Naive thymus-derived CD4-positive, alpha-beta T cell (primary cell): ENCODE data around the gene HDAC4. TPM values are rescaled to one million over a fixed set of nuclear protein-coding genes. Genes with fewer than 3 reads are reported as not detected.
A peak's percentile ranks its signal among the peaks of the same experiment; 100 is the strongest.

Source experiments
- ATAC-seq: fragments of 150-1000 bp; cut with Tn5 transposase; 2 replicates; pipeline ENCODE4 v1.10.0; 2021; ENCODE audit warnings: mild to moderate bottlenecking, moderate library complexity
- CTCF ChIA-PET: fragments of 350-600 bp; sonication (Branson Sonifier 250); formaldehyde crosslinking; loops from one replicate; lab custom pipeline; 2021; ENCODE audit warnings: antibody characterized with exemption; lab: Charles Lee
- POLR2A ChIA-PET: fragments of 350-600 bp; sonication (Branson Sonifier 250); formaldehyde crosslinking; loops from one replicate; lab custom pipeline; 2021; ENCODE audit warnings: antibody characterized with exemption, inconsistent platforms; lab: Charles Lee
- DNase-seq, 9 donors: peaks; one replicate each; pipeline versions ENCODE4 v3.0.0 to v3.0.0-alpha.2; 2020 to 2022; ENCODE audit warnings: mixed read lengths in 1 of 9
- H3K27ac ChIP-seq: one replicate; pipeline ENCODE4 v1.7.0; 2013; ENCODE audit warnings: mild to moderate bottlenecking, low read depth, low read length, moderate library complexity
- H3K27me3 ChIP-seq, 2 donors: one replicate each; pipeline ENCODE4 v1.7.0; 2013; ENCODE audit warnings: low read length in 2 of 2, mild to moderate bottlenecking in 2 of 2, moderate library complexity in 2 of 2; ENCODE audit not compliant: control insufficient read depth in 2 of 2, insufficient read depth in 2 of 2
- H3K36me3 ChIP-seq, 3 experiments: 1 replicate in 2 of 3; 2 replicates in 1 of 3; pipeline ENCODE4 v1.7.0; 2013; ENCODE audit warnings: low read length in 3 of 3, mild to moderate bottlenecking in 3 of 3, moderate library complexity in 1 of 3; ENCODE audit not compliant: insufficient read depth in 3 of 3, control insufficient read depth in 2 of 3
- H3K4me1 ChIP-seq, 2 donors: one replicate each; pipeline ENCODE4 v1.7.0; 2013; ENCODE audit warnings: low read length in 2 of 2, mild to moderate bottlenecking in 2 of 2, moderate library complexity in 1 of 2; ENCODE audit not compliant: control insufficient read depth in 2 of 2, insufficient read depth in 2 of 2
- H3K4me3 ChIP-seq: 2 replicates; pipeline ENCODE4 v1.7.0; 2013; ENCODE audit warnings: mild to moderate bottlenecking, low read length
- H3K9me3 ChIP-seq, 3 experiments: 1 replicate in 2 of 3; 2 replicates in 1 of 3; pipeline ENCODE4 v1.7.0; 2013; ENCODE audit warnings: low read length in 3 of 3; ENCODE audit not compliant: control insufficient read depth in 2 of 3
- H3K27ac Mint-ChIP-seq, 9 donors: one replicate each; pipeline ENCODE4 v1.8.0; 2020 to 2022; ENCODE audit warnings: mixed read lengths in 9 of 9, mild to moderate bottlenecking in 8 of 9, moderate library complexity in 5 of 9, inconsistent platforms in 2 of 9
- H3K27me3 Mint-ChIP-seq, 5 donors: one replicate each; pipeline ENCODE4 v1.8.0; 2021 to 2022; ENCODE audit warnings: mixed read lengths in 5 of 5, mild to moderate bottlenecking in 1 of 5
- H3K36me3 Mint-ChIP-seq, 5 donors: one replicate each; pipeline ENCODE4 v1.8.0; 2020 to 2022; ENCODE audit warnings: mixed read lengths in 5 of 5, mild to moderate bottlenecking in 3 of 5, inconsistent platforms in 1 of 5
- H3K4me1 Mint-ChIP-seq, 7 donors: one replicate each; pipeline ENCODE4 v1.8.0; 2020 to 2022; ENCODE audit warnings: mixed read lengths in 7 of 7, mild to moderate bottlenecking in 3 of 7, inconsistent platforms in 1 of 7
- H3K4me3 Mint-ChIP-seq, 10 donors: one replicate each; pipeline ENCODE4 v1.8.0; 2020 to 2022; ENCODE audit warnings: mild to moderate bottlenecking in 10 of 10, mixed read lengths in 10 of 10, moderate library complexity in 6 of 10, inconsistent platforms in 2 of 10
- H3K9me3 Mint-ChIP-seq, 11 donors: one replicate each; pipeline ENCODE4 v1.8.0; 2020 to 2022; ENCODE audit warnings: mixed read lengths in 11 of 11, mild to moderate bottlenecking in 4 of 11, inconsistent platforms in 1 of 11, moderate library complexity in 1 of 11
- intact Hi-C, 2 donors: fragments of 100-400 bp; cut with micrococcal nuclease; formaldehyde crosslinking; loops; one replicate each; pipeline ENCODE4 v1.15.1; 2023
- polyA plus RNA-seq, 2 donors: library from polyadenylated mRNA; unstranded; fragments of 300-500 nt; fragmentation: Illumina TruSeq; gene quantifications; one replicate each; pipeline ENCODE4 v1.2.3, GENCODE V29; 2021
- total RNA-seq, 6 experiments: library from RNA in 5 of 6; stranded (reverse) in 5 of 6; gene quantifications; 1 replicate in 5 of 6; 2 replicates in 1 of 6; pipeline ENCODE4 v1.2.3 and lab custom pipeline; 2021 to 2026

HDAC4 gene
- total and polyA plus RNA-seq, 7 experiments from 2014 or later: 7.4 to 101 (median 55.3) TPM

- no peak overlapping the region for H3K4me3 Mint-ChIP-seq
- Histone ChIP-seq H3K4me3 (no peak overlapping the region), H3K36me3 (peaks cover 0 to 21% (median 0%) of the 10 kb centered on the region in 3 experiments), H3K4me1 (peaks cover 0 to 6% of the 10 kb centered on the region in 2 donors), H3K9me3 (no peaks in the 10 kb centered on the region), H3K27me3 (no peaks in the 10 kb centered on the region), H3K27ac (no peak overlapping the region)
- no peak for ATAC-seq
- CTCF ChIA-PET: no interaction called here
- peaks cover 0 to under 1% (median 0%) of the 10 kb centered on the region in 11 donors for H3K9me3 Mint-ChIP-seq
- H3K27me3 Mint-ChIP-seq: no peaks in the 10 kb centered on the region
- no peak for DNase-seq
- intact Hi-C loops: no loop called here
- peaks cover 6 to 33% (median 18%) of the 10 kb centered on the region in 5 donors for H3K36me3 Mint-ChIP-seq
- POLR2A ChIA-PET: no interaction called here
- no peak overlapping the region for H3K27ac Mint-ChIP-seq
- peaks cover 0 to 11% (median 5%) of the 10 kb centered on the region in 7 donors for H3K4me1 Mint-ChIP-seq
These were observed 52.0 kb downstream of the HDAC4 start for GRCh38 chr2:239348563-239349452.

GRCh38 chr2:239346676-239347075 is 54.1 kb downstream of the HDAC4 start:
- DNase-seq: no peak
- CTCF ChIA-PET: no interaction called here
- H3K9me3 ChIP-seq: no peaks in the 10 kb centered on the region
- H3K27me3 Mint-ChIP-seq: no peaks in the 10 kb centered on the region
- no peak overlapping the region for H3K4me3 Mint-ChIP-seq
- peaks cover 0 to 6% of the 10 kb centered on the region in 2 donors for H3K4me1 ChIP-seq
- no peaks in the 10 kb centered on the region for H3K27me3 ChIP-seq
- ATAC-seq: no peak
- H3K4me1 Mint-ChIP-seq: peaks cover 2 to 9% (median 4%) of the 10 kb centered on the region in 7 donors
- no peak overlapping the region for H3K4me3 ChIP-seq
- H3K9me3 Mint-ChIP-seq: no peaks in the 10 kb centered on the region
- H3K36me3 Mint-ChIP-seq: peaks cover 9 to 32% (median 16%) of the 10 kb centered on the region in 5 donors
- H3K36me3 ChIP-seq: peaks cover 0 to 10% (median 0%) of the 10 kb centered on the region in 3 experiments
- POLR2A ChIA-PET: no interaction called here
- no peak overlapping the region for H3K27ac Mint-ChIP-seq
- intact Hi-C loops: no loop called here
- no peak overlapping the region for H3K27ac ChIP-seq

- Histone ChIP-seq H3K27ac (no peak overlapping the region), H3K27me3 (no peaks in the 10 kb centered on the region), H3K4me1 (peaks cover 0 to 10% of the 10 kb centered on the region in 2 donors), H3K9me3 (no peaks in the 10 kb centered on the region), H3K36me3 (peaks cover 0 to 7% (median 0%) of the 10 kb centered on the region in 3 experiments), H3K4me3 (no peak overlapping the region)
- DNase-seq (no peak), ATAC-seq (no peak)
- H3K27ac Mint-ChIP-seq: no peak overlapping the region
- no peak overlapping the region for H3K4me3 Mint-ChIP-seq
- POLR2A ChIA-PET: interaction anchor here (1.2 kb wide), 1 partner anchor 24 kb away, joined by 5 read pairs; no protein-coding TSS in a partner anchor
- CTCF ChIA-PET: interaction anchor here (1.6 kb wide), 1 partner anchor 9 kb away, joined by 3 read pairs; no protein-coding TSS in a partner anchor
- peaks cover 9 to 23% (median 17%) of the 10 kb centered on the region in 7 donors for H3K4me1 Mint-ChIP-seq
- H3K36me3 Mint-ChIP-seq: peaks cover 7 to 25% (median 14%) of the 10 kb centered on the region in 5 donors
- no peaks in the 10 kb centered on the region for H3K9me3 Mint-ChIP-seq
- no peaks in the 10 kb centered on the region for H3K27me3 Mint-ChIP-seq
- intact Hi-C loops: no loop called here
These were observed 55.6 kb downstream of the HDAC4 start for GRCh38 chr2:239345251-239345650.

GRCh38 chr2:239344857-239345216 is 56.0 kb downstream of the HDAC4 start:
- Mint-ChIP-seq H3K36me3 (peaks cover 7 to 25% (median 18%) of the 10 kb centered on the region in 5 donors), H3K4me1 (peaks cover 14 to 27% (median 21%) of the 10 kb centered on the region in 7 donors), H3K27me3 (no peaks in the 10 kb centered on the region), H3K9me3 (no peaks in the 10 kb centered on the region), H3K27ac (peak overlapping the region in 1 of 9 donors; percentile 22), H3K4me3 (no peak overlapping the region)
- H3K36me3 ChIP-seq: peaks cover 0 to 6% (median 0%) of the 10 kb centered on the region in 3 experiments
- intact Hi-C loops: no loop called here
- H3K9me3 ChIP-seq: no peaks in the 10 kb centered on the region
- no peak overlapping the region for H3K27ac ChIP-seq
- no peak overlapping the region for H3K4me3 ChIP-seq
- POLR2A ChIA-PET: interaction anchor here (1.2 kb wide), 1 partner anchor 24 kb away, joined by 5 read pairs; no protein-coding TSS in a partner anchor
- CTCF ChIA-PET: interaction anchor here (1.6 kb wide), 1 partner anchor 9 kb away, joined by 3 read pairs; no protein-coding TSS in a partner anchor
- ATAC-seq (no peak), DNase-seq (no peak)
- no peaks in the 10 kb centered on the region for H3K27me3 ChIP-seq
- H3K4me1 ChIP-seq: peaks cover 4 to 14% of the 10 kb centered on the region in 2 donors

GRCh38 chr2:239343946-239344856 is 56.6 kb downstream of the HDAC4 start:
- peaks cover 20 to 34% (median 28%) of the 10 kb centered on the region in 7 donors for H3K4me1 Mint-ChIP-seq
- H3K36me3 Mint-ChIP-seq: peaks cover 2 to 23% (median 18%) of the 10 kb centered on the region in 5 donors
- H3K27me3 ChIP-seq: no peaks in the 10 kb centered on the region
- ChIA-PET CTCF (interaction anchor here (1.6 kb wide), 1 partner anchor 8 kb away, joined by 3 read pairs; no protein-coding TSS in a partner anchor), POLR2A (interaction anchor here (1.2 kb wide), 1 partner anchor 23 kb away, joined by 5 read pairs; no protein-coding TSS in a partner anchor)
- no peak overlapping the region for H3K4me3 ChIP-seq
- DNase-seq: no peak
- intact Hi-C loops: no loop called here
- H3K27me3 Mint-ChIP-seq: no peaks in the 10 kb centered on the region
- H3K4me3 Mint-ChIP-seq: no peak overlapping the region
- peaks cover 8 to 20% of the 10 kb centered on the region in 2 donors for H3K4me1 ChIP-seq
- H3K9me3 ChIP-seq: no peaks in the 10 kb centered on the region
- no peak for ATAC-seq
- H3K27ac Mint-ChIP-seq: peak overlapping the region in 3 of 9 donors; percentile 10 to 90 (median 22)
- H3K36me3 ChIP-seq: no peaks in the 10 kb centered on the region
- H3K9me3 Mint-ChIP-seq: no peaks in the 10 kb centered on the region
- no peak overlapping the region for H3K27ac ChIP-seq

GRCh38 chr2:239343460-239343859 is 57.4 kb downstream of the HDAC4 start:
- H3K36me3 Mint-ChIP-seq: peaks cover 2 to 22% (median 18%) of the 10 kb centered on the region in 5 donors

More at GRCh38 chr2:239343460-239343859, 57.4 kb downstream of the HDAC4 start:
- ATAC-seq (no peak), DNase-seq (no peak)
- ChIA-PET CTCF (no interaction called here), POLR2A (interaction anchor here (0.7 to 1.8 kb wide), 4 partner anchors 9 to 26 kb away, joined by 3 to 6 read pairs (median 4); no protein-coding TSS in a partner anchor)
- Histone ChIP-seq H3K36me3 (no peaks in the 10 kb centered on the region), H3K9me3 (no peaks in the 10 kb centered on the region), H3K4me1 (peaks cover 11 to 22% of the 10 kb centered on the region in 2 donors), H3K27ac (no peak overlapping the region), H3K27me3 (no peaks in the 10 kb centered on the region), H3K4me3 (no peak overlapping the region)
- H3K27me3 Mint-ChIP-seq: no peaks in the 10 kb centered on the region
- H3K9me3 Mint-ChIP-seq: no peaks in the 10 kb centered on the region
- intact Hi-C loops: no loop called here
- H3K27ac Mint-ChIP-seq: no peak overlapping the region
- H3K4me3 Mint-ChIP-seq: no peak overlapping the region
- H3K4me1 Mint-ChIP-seq: peaks cover 22 to 40% (median 31%) of the 10 kb centered on the region in 7 donors
